CD4-positive, alpha-beta T cell (primary cell): ENCODE results near the gene MYO1B. TPM values are rescaled to one million over a fixed set of nuclear protein-coding genes. Genes with fewer than 3 reads are reported as not detected.

Experiments
- ATAC-seq: fragments of 200-7000 bp; cut with Tn5 transposase; one replicate; pipeline ENCODE4 v1.10.0; 2022; ENCODE audit warnings: mild to moderate bottlenecking; ENCODE audit not compliant: poor library complexity
- CTCF ChIA-PET: fragments of 350-600 bp; sonication (Branson Sonifier 250); formaldehyde crosslinking; loops from one replicate; lab custom pipeline; 2021; ENCODE audit warnings: antibody characterized with exemption, inconsistent platforms; lab: Charles Lee
- POLR2A ChIA-PET: fragments of 350-600 bp; sonication (Branson Sonifier 250); formaldehyde crosslinking; loops from one replicate; lab custom pipeline; 2021; ENCODE audit warnings: antibody characterized with exemption, inconsistent platforms; lab: Charles Lee
- DNase-seq, 14 experiments: peaks; one replicate each; pipeline ENCODE4 v3.0.0-alpha.2; 2013 to 2020; ENCODE audit warnings: mixed read lengths in 2 of 14
- H3K27ac ChIP-seq, 2 donors: one replicate each; pipeline versions ENCODE4 v1.5.1 to v1.7.0; 2013; ENCODE audit warnings: low read length in 2 of 2, low read depth in 1 of 2, mild to moderate bottlenecking in 1 of 2
- H3K27me3 ChIP-seq, 2 experiments: 1 replicate in 1 of 2; 2 replicates in 1 of 2; pipeline versions ENCODE4 v1.6.1 to v1.7.0; 2013; ENCODE audit warnings: low read length in 2 of 2, control low read depth in 1 of 2, mild to moderate bottlenecking in 1 of 2, moderate library complexity in 1 of 2; ENCODE audit not compliant: insufficient read depth in 2 of 2, control insufficient read depth in 1 of 2
- H3K36me3 ChIP-seq: one replicate; pipeline ENCODE4 v1.6.1; 2013; ENCODE audit warnings: low read length, control low read depth; ENCODE audit not compliant: insufficient read depth
- H3K4me1 ChIP-seq: one replicate; pipeline ENCODE4 v1.6.1; 2013; ENCODE audit warnings: low read length, control low read depth; ENCODE audit not compliant: insufficient read depth
- H3K4me3 ChIP-seq: one replicate; pipeline ENCODE4 v1.5.1; 2013; ENCODE audit warnings: mild to moderate bottlenecking, low read length, moderate library complexity
- H3K9me3 ChIP-seq, 2 experiments: 1 replicate in 1 of 2; 2 replicates in 1 of 2; pipeline versions ENCODE4 v1.6.1 to v1.7.0; 2013; ENCODE audit warnings: low read length in 2 of 2, mild to moderate bottlenecking in 2 of 2, control low read depth in 1 of 2, moderate library complexity in 1 of 2; ENCODE audit not compliant: control insufficient read depth in 1 of 2, insufficient read depth in 1 of 2
- H3K27ac Mint-ChIP-seq: one replicate; pipeline ENCODE4 v1.8.0; 2020; ENCODE audit warnings: mixed read lengths
- H3K27me3 Mint-ChIP-seq: one replicate; pipeline ENCODE4 v1.8.0; 2021; ENCODE audit warnings: mixed read lengths
- H3K36me3 Mint-ChIP-seq: one replicate; pipeline ENCODE4 v1.8.0; 2021; ENCODE audit warnings: low read depth, mixed read lengths
- H3K4me1 Mint-ChIP-seq: one replicate; pipeline ENCODE4 v1.8.0; 2021; ENCODE audit warnings: low read depth, mixed read lengths
- H3K4me3 Mint-ChIP-seq: one replicate; pipeline ENCODE4 v1.8.0; 2020; ENCODE audit warnings: mild to moderate bottlenecking, mixed read lengths
- H3K9me3 Mint-ChIP-seq: one replicate; pipeline ENCODE4 v1.8.0; 2020; ENCODE audit warnings: mixed read lengths
- CTCF ChIP-seq: fragments of 200-600 bp; IDR thresholded peaks from one replicate; pipeline ENCODE4 v1.8.0; 2022; ENCODE audit warnings: antibody characterized with exemption, mild to moderate bottlenecking
- intact Hi-C, 2 experiments: fragments of 100-400 bp; cut with DNase I in 1 of 2; cut with micrococcal nuclease in 1 of 2; formaldehyde crosslinking; loops; one replicate each; pipeline versions ENCODE4 v1.15.1 to v1.9.0; 2023 to 2025; cut with DNase I, micrococcal nuclease
- total RNA-seq, 174 experiments: library from RNA in 2 of 174; stranded (reverse) in 2 of 174; gene quantifications; one replicate each; pipeline ENCODE4 v1.2.3 and lab custom pipeline; 2021 to 2026

The MYO1B gene
- total RNA-seq, 2 experiments from 2014 or later = 0.98 to 1.3 TPM

DNA sequence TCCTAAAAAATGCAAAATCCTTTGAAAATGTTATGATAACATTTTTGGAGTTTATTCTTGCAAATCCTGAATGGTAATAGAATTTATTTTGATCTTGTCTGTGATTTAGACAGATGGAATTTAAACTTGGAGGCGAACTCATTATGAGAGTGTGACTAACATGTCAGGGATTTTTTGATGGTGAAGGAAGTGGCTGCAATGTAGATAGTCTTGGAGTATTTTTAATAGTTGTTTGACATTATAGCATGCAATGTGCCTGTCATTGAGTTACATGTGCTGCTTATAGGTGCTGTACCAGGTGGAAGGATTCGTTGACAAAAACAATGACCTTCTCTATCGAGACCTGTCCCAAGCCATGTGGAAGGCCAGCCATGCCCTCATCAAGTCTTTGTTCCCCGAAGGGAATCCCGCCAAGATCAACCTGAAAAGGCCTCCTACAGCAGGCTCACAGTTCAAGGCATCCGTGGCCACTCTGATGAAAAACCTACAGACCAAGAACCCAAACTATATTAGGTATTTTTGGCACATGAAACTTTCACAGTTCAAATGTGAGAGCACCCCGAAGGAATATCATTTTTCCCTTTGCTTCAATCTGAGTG is 141.8 kb downstream of the MYO1B start:
- POLR2A ChIA-PET = no interaction called here
- no peaks in the 10 kb centered on the region for H3K36me3 Mint-ChIP-seq
- ATAC-seq (no peak), DNase-seq (no peak)
- H3K4me3 Mint-ChIP-seq = no peak overlapping the region
- no peaks in the 10 kb centered on the region for H3K27me3 ChIP-seq
- no peaks in the 10 kb centered on the region for H3K27me3 Mint-ChIP-seq
- no peaks in the 10 kb centered on the region for H3K9me3 Mint-ChIP-seq
- CTCF ChIA-PET = no interaction called here
- H3K9me3 ChIP-seq = no peaks in the 10 kb centered on the region
- TF ChIP-seq CTCF = no peak
- H3K27ac Mint-ChIP-seq = no peak overlapping the region
- no peaks in the 10 kb centered on the region for H3K36me3 ChIP-seq
- H3K4me3 ChIP-seq = no peak overlapping the region
- H3K4me1 Mint-ChIP-seq = no peaks in the 10 kb centered on the region
- no peak overlapping the region for H3K27ac ChIP-seq
- no peaks in the 10 kb centered on the region for H3K4me1 ChIP-seq
- intact Hi-C loops = no loop called here

DNA sequence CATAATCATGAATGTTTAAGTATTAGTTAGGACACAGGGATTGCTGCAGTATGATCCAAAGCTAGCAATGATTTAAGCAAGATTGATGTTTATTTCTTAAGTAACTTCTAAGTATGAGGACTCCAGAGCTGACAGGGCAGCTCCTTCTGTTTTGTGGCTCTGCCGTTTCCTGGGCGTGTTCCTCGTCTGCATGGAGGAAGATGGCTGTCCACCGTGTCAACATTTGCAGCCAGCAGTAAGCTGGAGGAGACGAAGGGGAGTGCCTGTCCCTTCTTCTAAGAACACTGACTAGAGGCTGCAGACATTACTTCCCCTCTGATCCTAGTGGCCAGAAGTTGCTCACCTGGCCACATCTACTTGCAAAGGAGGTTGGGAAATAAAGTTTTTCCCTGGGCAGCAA is 144.1 kb downstream of the MYO1B start:
- POLR2A ChIA-PET = no interaction called here
- intact Hi-C loops = no loop called here
- H3K27me3 ChIP-seq = no peaks in the 10 kb centered on the region
- CTCF ChIA-PET = no interaction called here
- H3K9me3 ChIP-seq = no peaks in the 10 kb centered on the region
- Mint-ChIP-seq H3K4me3 (no peak overlapping the region), H3K9me3 (no peaks in the 10 kb centered on the region), H3K4me1 (no peaks in the 10 kb centered on the region), H3K36me3 (no peaks in the 10 kb centered on the region), H3K27me3 (no peaks in the 10 kb centered on the region), H3K27ac (no peak overlapping the region)
- DNase-seq (no peak), ATAC-seq (no peak)
- no peak overlapping the region for H3K27ac ChIP-seq
- no peak for TF ChIP-seq CTCF
- no peak overlapping the region for H3K4me3 ChIP-seq
- no peaks in the 10 kb centered on the region for H3K36me3 ChIP-seq
- H3K4me1 ChIP-seq = no peaks in the 10 kb centered on the region

- Histone ChIP-seq H3K36me3 (no peaks in the 10 kb centered on the region), H3K4me3 (no peak overlapping the region), H3K9me3 (no peaks in the 10 kb centered on the region), H3K4me1 (no peaks in the 10 kb centered on the region), H3K27ac (no peak overlapping the region), H3K27me3 (no peaks in the 10 kb centered on the region)
- no peaks in the 10 kb centered on the region for H3K4me1 Mint-ChIP-seq
- ATAC-seq (no peak), DNase-seq (no peak)
- H3K27ac Mint-ChIP-seq = no peak overlapping the region
- no peak overlapping the region for H3K4me3 Mint-ChIP-seq
- H3K27me3 Mint-ChIP-seq = no peaks in the 10 kb centered on the region
- POLR2A ChIA-PET = no interaction called here
- intact Hi-C loops = no loop called here
- CTCF ChIA-PET = no interaction called here
- TF ChIP-seq CTCF = no peak
- no peaks in the 10 kb centered on the region for H3K9me3 Mint-ChIP-seq
- no peaks in the 10 kb centered on the region for H3K36me3 Mint-ChIP-seq
These were observed 146.0 kb downstream of the MYO1B start for GRCh38 chr2:191391171-191391570.
